GM19035 (cell line): ENCODE measurements around the gene RPS29.
"Not testable (repeated sequence)": the region's sequence is repeated elsewhere in the genome, so short reads cannot be mapped to it uniquely, and the experiment has no call there.

Source experiments
- ATAC-seq: cut with Tn5 transposase; IDR thresholded peaks from one replicate; pipeline ENCODE4 v1.9.1; 2021; ENCODE audit not compliant: unreplicated experiment

The RPS29 gene

DNA sequence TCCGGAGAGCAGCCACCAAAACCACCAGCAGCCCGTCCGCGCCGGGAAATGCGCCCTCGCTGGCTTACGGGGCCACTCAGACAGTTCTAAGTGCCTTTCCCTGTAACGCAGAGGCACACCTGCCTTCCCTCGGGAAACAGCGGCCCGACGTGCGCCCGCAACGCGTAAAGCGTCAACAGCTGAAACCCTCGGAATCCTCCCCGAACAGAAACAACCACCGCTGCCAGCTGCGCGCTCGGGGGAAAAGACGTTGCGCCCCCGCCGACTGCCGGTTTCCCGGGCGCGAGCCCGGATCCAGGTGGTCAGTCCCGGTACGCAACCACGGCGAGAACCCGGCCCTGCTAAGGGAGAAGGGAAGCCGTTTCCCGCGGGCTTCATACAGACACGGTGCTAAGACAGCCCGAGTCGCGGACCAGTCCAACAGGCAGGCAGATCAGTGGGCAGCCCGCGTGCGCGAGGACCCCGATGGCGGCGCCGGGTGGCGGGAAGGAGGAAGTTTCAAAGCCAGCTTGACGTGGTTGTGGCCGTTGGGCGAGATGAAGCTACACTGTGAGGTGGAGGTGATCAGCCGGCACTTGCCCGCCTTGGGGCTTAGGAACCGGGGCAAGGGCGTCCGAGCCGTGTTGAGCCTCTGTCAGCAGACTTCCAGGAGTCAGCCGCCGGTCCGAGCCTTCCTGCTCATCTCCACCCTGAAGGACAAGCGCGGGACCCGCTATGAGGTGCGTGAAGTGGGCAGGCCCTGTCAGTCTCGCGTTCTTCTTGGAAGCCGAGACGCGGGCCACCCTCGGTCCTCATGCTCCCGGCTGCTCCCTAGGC, 12.5 kb upstream of the RPS29 start, which contains the start of gene LRR1:
TSS of gene LRR1 (plus strand) at position 456 of the 816 bp plus-strand sequence. CDS start at position 537, 81 bp downstream.
- peak; percentile 55 for ATAC-seq

DNA sequence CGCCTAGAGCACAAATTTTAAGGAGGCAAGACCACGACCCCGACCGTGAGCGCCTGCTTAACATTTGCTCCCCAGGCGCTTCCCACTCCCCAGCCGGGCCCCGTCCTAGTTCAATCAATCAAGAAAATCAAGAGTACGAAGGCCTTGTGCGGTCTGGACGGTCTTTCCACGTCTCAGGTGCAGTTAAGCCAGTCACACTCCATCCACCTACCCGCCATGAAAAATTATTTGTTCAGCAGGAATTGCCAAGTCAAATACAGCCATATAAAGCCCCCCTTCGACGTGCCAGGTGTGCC, 12.0 kb upstream of the RPS29 start:
- ATAC-seq, result no peak

DNA sequence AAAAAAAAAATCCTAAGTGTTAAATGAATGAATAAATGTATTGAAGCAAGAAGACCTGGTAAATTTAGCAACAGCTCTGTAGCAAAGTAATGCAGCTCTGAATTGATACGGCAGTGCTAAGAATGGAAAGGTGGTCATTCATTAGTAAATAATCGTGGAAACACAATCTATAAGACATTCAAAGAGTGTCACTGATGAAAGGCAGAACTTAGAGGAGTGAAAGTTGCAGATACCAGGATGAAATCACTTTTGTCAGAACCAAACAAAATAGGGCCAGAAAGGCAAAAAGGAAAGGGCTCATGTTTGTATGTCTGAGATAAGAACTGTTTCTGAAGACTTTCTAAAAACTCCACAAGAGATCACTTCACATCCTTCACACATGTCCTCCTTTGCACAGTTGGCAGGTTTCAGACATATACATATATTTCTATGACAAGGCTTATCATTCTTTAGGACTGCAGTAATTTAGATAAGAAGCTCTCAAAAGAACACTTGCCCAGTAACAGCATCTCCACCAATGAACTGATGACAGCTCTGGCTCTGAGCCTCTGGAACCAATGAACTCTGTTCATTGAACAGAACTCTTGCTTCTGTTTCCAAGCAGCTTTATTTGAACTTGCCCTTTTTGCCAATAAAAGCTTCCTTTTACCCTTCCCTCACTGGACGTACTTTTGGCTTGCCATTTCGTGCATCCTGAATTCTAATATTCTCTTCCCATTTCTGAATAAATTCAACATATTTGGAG, 8.3 kb upstream of the RPS29 start:
- ATAC-seq, result no peak

DNA sequence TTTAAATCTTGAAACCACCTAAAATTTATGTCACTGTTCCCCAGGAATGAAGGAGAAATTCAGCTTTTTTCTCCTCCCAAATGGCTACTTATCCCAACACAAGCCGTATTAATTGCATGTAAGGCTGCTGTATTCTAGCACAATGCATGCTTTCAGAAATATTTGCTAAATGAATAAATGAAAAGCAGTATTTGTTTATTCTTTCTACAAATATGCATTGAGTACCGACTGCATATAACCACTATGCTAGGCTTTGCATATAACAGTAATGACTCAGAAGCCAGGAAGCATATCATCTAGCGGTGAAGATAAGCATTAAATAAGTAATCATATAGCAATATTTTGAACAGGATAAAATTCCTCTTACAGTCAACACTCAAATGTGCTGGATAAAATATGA, 6.8 kb upstream of the RPS29 start:
- ATAC-seq, result no peak

DNA sequence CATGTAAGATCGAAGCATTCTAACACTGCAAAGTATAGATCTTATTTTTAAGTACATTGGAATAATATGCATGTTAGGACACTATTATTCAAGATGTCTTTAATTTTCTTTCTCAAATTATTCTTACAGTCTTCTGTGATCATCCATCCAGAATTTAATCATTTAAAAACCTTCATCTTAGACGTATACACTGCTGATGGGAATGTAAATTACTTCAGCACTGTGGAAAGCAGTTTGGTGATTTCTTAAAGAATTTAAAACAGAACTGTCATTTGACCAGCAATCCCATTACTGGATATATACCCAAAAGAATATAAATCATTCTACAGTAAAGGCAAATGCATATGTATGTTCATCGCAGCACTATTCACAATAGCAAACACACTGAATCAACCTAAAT, 3.2 kb upstream of the RPS29 start:
- ATAC-seq, result no peak

DNA sequence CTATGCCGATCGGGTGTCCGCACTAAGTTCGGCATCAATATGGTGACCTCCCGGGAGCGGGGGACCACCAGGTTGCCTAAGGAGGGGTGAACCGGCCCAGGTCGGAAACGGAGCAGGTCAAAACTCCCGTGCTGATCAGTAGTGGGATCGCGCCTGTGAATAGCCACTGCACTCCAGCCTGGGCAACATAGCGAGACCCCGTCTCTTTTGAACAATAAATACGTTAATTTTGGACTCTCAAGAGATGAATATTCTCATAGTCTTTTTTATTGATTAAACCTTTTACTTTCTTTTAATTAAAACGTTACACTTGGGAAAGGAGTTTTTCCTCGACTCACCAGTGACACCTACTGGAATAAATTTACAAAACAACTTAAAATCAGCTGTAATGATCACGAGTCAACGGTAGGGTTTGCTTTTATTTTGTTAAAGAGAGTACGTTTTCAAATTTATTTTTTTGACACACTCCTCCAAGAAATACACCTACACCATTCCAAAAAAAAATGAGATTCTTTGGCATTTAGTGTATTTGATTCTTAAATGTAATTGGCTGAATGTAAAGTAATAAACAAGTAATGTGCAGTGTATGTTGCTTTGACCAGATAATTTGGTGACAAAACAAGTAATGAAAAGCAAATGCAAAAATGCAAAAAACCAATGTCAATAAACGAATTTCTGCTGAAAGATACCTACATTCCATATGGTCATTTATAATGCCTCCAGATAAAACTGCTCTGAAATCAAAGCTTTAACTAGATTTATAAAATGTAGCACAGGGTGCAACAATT, 687 bp upstream of the RPS29 start:
- ATAC-seq, result peak; percentile 30

DNA sequence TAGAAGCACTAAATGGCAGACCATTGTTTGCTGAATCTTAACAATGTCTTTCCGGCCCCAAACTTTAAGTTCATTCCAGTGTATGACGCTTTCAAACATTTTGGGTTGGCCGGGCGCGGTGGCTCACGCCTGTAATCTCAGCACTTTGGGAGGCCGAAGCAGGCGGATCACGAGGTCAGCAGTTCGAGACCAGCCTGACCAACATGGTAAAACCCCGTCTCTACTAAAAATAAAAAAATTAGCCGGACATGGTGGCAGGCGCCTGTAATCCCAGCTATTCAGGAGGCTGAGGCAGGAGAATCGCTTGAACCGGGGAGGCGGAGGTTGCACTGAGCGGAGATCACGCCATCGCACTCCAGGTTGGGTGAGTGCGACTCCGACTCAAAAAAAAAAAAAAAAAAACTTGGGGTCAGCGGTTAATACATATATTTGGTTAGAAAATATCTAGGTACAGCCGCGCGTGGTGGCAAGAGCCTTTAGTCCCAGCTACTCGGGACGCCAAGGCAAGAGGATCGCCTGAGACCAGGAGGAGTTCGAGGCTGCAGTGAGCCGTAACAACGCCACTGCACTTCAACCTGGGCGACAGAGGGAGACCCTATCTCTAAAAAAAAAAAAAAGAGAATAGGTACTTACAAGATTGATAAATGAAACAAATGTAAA, 1.1 kb downstream of the RPS29 start:
- not testable (repeated sequence) for ATAC-seq

DNA sequence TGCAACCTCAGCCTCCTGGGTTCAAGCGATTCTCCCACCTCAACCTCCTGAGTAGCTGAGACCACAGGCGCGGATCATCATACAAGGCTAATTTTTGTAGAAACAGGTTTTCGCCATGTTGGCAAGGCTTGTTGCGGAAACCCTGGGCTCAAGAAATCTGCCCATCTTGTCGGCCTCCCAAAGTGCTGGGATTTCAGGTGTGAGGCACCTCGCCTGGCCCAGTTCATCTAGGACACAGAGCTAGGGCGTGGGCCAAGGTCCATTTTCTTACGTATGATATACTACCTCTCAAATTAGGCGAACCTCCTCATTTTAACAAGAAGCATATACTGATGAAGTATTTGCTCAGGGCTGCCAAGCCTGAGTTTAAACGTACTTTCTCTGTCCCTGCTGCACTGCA, 2.1 kb downstream of the RPS29 start:
- ATAC-seq, result no peak

DNA sequence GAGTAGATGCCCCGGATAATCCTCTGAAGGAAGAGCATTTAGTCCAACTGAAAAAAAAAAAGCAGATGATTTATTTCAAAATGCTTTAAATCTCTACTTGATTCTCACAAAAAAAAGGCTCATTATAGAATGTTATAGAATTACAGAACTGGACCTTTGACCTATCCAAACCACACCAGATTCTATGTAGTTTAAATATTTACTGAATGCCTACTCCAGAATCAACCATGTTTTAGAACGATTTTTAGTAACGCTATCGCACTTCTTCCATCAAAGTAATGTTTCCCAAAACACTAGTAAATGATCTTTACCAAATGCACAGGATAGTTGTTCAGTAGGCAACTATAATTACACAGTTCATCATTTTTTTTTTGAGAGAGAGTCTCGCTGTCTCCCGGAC, 2.6 kb downstream of the RPS29 start:
- no peak for ATAC-seq

DNA sequence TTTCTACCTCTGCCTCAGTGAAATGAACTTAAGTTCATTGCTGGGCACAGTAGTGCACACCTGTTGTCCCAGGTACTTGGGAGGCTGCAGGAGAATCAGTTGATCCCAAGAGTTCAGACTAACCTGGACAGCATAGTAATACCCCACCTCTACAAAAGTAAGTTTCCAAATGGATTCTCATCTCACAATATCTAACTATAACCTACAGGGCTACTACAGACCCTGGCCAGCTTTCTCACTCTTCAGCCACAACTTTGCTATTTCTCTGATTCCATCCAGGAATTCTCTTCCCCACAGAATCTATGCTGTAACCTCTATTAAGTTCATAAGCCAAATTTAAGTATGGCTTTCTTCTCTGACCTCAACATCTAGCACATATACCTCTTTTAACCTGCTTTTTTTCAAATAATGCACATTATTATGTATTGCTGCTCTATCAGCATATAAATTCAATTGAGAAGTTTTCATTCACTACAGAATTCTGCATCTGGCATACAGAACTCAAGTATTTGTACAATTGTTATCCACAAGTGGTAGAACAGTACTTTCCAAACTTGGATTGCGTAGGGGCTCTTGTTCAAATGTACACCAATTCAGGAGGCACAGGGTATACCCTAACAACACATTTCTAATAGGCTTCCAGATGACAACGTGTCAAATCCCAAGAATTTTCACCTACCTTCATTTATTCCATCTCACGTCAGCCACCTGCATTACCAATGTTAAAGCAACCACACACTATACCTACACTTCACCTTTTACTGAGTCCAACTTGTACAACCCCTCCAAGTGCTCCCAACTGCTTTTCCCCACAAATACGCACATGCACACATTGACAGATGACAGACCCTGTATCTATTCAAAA, 3.8 kb downstream of the RPS29 start:
- no peak for ATAC-seq

DNA sequence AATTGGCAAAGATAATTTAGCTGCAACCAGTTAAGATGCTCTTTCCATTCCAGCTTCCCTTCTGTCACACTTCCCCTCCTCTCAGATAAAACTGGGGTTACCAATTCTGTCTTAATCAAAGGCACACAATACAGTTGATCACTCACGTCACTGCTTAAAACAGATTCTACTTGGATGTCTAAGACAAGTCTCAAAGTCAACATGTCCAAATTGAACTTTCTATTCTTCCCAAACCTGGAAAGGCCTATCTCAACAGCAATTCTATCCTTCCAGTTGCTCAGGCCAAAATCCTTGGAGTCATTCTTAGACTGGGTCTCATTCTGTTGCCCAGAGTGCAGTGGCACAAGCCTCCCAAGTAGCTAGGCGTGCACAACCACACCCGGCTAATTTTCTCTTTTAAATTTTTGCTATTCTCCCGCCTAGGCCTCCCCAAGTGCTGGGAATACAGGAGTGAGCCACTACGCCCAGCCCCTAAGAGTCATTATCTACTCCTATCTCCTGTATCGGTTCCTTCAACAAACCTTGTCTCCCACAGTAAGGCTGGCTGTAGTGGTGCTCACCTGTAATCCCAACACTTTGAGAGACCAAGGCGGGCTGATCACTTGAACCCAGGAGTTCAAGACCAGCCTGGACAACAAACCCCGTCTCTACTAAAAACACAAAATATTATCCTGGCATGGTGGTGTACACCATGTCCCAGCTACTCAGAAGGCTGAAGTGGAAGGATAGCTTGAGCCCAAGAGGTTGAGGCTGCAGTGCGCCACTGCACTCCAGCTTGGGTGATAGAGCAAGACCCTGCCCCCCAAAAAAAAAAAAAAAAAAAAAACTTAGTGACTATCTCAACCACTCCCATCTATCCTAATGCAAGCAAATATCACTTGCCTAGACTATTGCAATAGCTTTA, 4.7 kb downstream of the RPS29 start:
- ATAC-seq, result no peak

DNA sequence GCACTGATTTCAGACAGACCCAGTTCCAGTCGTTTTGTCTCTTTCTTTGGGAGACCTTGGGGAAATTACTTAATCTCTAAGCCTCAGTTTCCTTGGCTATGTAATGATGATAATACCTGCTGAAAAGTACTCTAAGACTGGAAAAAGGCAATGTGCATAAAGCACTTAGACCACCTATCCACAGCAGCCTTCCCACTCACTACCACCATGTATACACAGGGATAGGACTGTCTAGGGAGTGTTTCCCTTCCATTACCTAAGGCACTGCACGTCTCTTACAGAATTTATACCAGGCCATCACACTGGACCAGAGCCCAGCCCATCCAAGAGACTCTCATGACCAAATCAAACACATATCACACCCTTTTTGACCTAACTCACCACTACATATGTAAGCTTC, 6.3 kb downstream of the RPS29 start:
- no peak for ATAC-seq

DNA sequence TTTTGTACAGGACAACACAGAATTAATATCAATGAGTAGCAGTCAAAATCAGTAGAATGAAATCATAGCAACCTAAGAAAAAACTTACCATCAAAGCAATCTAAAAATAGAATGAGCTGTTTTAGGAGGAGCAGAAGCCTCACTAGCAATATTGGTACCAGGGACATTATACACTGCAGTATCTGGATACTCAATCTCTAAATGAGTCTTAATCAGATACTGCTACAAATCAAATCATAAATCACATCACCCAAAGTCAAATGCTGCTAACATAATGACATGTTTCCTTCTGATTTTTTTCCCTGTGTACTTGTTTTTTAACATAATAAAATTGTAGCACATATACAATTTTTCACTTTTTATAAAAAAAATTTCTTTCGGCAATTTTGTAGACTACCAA, 8.0 kb downstream of the RPS29 start:
- ATAC-seq, result no peak

DNA sequence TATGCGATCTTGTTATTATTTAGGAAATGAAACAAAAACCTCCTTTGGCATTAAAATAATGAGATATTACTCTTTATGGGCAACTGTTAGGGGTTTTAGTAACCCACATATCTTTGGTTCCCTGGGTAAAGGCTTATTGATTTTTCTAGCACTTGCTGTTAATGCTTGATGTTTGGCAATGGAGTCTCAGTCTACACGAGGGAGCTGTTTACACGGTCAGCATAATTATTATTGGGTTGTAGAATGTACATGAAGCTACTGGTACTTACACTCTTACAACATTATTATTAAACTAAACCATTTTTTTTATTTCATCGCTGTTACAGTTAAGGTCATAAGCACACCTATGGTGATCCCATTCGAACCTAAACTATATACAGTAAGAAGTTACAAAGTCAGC, 12.1 kb downstream of the RPS29 start:
- ATAC-seq, result no peak

DNA sequence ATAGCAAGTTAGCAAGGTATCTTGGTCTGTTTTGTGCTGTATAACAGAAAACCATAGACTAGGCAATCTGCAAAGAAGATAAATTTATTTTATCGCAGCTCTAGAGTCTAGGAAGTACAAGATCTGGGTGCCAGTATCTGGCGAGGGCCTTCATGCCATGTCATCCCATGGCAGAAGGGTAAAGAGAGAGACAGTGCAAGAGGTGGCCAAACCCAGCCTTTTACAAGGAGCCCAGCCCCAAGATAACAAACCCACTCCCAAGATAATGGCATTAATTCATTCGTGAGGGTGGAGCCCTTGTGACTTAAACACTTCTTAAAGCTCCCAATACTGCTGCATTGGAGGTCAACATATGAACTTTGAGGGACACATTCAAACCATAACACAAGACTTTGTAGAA, 16.9 kb downstream of the RPS29 start:
- ATAC-seq, result no peak

DNA sequence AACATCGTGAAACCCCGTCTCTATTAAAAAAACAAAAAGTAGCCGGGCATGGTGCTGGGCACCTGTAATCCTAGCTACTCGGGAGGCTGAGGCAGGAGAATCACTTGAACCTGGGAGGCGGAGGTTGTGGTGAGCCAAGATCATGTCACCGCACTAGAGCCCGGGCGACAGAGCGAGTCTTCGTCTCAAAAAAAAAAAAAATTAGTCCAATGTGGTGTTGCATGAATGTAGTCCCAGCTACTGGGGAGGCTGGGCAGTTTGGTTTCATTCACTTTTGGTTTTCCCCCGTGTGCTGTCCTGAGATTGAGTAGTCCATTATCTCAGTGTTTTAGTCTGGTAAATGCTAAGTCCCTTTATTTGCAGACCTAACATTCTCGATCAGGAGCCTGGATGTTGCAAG, 19.5 kb downstream of the RPS29 start:
- ATAC-seq, result no peak

DNA sequence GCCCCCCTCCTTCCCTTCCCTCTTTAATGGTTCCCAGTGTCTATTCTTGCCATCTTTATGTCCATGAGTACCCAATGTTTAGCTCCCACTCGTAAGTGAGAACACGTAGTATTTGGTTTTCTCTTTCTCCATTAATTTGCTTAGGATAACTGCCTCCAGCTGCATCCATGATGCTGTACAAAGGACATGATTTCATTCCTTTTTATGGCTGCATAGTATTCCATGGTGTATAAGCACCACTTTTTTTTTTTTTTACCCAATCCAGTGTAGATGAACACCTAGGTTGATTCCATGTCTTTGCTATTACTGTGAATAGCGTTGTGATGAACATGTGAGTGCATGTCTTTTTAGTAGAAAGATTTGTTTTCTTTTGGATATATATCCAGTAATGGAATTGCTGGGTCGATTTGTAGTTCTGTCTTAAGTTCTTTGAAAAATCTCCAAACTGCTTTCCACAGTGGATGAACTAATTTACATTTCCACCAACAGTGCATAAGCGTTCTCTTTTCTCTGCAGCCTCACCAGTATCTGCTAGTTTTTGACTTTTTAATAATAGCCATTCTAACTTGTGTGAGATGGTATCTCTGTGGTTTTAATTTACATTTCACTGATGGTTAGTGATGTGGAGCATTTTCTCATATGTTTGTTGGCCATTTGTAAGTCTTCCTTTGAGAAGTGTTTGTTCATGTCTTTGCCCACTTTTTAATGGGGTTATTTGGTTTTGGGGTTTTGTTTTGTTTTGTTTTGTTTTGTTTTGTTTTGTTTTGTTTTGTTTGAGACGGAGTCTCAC, 26.0 kb downstream of the RPS29 start:
- no peak for ATAC-seq

DNA sequence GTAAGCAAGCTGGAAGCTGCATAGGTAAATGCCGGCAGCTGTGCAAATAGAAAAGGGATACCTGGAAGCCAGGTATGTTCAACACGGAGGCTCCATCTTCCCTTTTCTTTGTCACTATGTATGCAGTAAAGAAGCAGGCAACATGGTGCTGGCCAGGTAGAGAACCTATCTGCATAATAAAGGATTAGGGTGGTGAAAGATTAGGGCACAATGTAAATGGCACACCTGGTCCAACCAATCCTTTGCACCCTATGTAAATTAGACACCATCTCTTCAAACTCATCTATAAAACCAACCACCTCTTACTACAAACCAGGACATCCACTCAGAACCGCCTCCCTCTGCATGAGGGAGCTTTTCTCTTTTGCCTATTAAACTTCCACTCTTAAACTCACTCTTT, 32.3 kb downstream of the RPS29 start:
- no peak for ATAC-seq

DNA sequence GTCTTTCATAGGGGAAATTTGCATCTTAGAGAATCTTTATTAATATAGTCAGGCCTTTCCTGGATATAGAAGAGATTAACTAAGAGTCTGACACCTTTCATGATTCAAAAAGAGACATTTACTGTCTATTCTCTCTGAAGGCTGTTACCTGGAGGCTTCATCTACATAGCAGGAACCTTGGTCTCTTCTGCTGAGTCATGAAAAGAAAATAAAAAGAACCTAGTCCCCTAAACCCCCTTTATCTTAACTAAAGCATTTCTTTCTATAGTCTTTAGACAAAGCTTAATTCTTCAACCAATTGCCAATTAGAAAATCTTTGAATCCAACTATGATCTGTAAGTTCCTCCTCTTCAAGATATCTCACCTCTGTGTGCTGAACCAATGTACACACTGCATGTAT, 33.1 kb downstream of the RPS29 start:
- no peak for ATAC-seq
